ENCODE results near the gene NBPF12.
"Not testable (repeated sequence)": the region's sequence is repeated elsewhere in the genome, so short reads cannot be mapped to it uniquely, and the experiment has no call there.

NBPF12 gene

DNA sequence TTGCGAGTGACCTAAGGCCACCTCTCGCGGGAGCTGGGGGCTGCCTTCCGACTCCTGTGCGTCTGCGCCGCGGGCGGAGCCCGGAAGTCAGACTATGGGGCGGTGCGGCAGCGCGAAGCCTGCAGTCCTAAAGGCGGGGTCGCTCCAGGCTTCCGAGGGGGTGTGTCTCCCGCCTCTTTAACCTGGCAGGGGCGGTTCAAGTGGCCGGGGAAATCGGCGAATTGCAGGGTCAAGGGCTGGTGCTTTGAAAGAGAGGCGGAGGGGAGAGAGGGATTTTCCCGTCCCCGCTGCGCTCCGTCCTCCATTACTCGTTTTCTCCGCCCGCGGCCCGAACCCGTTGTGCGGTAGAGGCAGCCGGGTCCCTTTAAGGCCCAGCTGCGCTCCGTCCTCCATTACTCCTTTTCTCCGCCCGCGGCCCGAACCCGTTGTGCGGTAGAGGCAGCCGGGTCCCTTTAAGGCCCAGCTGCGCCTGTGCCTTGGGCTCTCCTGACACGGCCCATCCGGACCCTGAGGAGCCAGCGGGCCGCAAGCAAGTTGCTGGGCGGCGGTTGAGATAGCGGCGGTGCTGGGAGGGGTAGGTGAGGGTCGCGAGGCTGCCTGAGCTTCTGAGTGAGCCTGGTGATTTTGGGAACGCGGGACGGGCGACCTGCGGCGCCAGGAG lies at the start of gene NBPF12:
Gene NBPF12, plus strand, starts transcription at position 83 of the 661 bp plus-strand sequence. CDS start 21,820 bp downstream, outside the sequence.
- DNase-seq: not testable (repeated sequence)

GRCh38 chr1:146891355-146891754 lies 46.8 kb upstream of the NBPF12 start:
- DNase-seq: not testable (repeated sequence)

- not testable (repeated sequence) for DNase-seq
These were observed 45.8 kb upstream of the NBPF12 start for GRCh38 chr1:146892331-146892730.

GRCh38 chr1:146907565-146908261 lies 30.4 kb upstream of the NBPF12 start:
- DNase-seq: not testable (repeated sequence)

DNA sequence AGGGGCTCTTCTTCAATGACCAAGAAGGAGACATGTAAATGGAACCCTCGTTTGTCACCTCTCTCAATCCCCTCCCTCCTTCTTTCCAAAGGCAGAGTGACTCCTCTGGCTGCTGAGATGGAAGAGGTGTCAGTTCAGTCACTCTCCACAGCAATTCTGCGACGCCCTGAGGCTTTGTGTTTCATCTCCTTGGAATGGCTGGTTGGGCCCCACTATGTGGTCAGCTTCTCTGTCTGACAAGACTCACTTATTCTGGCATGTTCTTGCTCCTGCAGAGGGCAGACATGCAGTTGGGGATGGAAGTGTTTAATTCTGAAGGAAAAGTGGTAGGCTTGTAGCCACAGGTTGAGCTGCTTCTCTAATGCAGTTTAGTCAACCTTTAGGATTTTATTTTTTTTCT lies 25.1 kb upstream of the NBPF12 start:
- DNase-seq: not testable (repeated sequence)

DNA sequence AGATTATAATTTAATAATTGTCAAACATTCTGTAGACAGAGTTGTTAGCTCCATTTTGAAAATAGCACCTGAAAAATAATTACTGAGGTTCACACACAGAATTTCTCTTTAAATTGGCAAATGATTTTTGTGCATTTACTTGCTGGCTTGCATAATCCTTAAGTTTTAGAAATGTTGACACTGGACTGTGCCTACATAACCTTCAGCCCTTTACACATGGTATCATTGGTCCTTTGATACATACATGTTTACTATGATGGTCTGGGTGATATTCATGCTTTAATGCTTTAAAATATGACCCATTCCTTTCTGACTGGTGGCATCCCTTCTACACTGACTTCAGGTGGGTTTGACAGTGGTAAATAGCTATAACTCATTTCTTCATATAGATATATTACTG lies 17.3 kb upstream of the NBPF12 start:
- DNase-seq: not testable (repeated sequence)

- not testable (repeated sequence) for DNase-seq
These were observed 15.5 kb upstream of the NBPF12 start for GRCh38 chr1:146922614-146923013.

DNA sequence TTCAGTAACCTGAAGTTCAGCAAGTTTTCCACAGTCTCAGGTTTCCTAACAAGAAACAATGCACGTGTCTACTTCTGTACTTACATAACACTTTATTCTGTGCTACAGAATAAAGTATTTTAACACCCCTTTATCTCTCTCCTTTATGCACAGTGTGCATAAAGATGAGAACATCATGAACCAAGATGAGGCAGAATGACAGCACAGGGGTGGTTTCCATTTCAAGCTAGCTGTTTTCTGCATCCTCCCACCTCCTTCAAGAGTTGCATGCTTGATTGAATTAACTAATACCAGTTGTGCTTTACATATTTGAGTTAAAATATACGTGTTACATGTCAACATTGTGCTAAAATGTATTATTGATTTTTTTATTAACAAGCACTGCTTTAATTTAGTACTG lies 14.0 kb upstream of the NBPF12 start:
- not testable (repeated sequence) for DNase-seq

DNA sequence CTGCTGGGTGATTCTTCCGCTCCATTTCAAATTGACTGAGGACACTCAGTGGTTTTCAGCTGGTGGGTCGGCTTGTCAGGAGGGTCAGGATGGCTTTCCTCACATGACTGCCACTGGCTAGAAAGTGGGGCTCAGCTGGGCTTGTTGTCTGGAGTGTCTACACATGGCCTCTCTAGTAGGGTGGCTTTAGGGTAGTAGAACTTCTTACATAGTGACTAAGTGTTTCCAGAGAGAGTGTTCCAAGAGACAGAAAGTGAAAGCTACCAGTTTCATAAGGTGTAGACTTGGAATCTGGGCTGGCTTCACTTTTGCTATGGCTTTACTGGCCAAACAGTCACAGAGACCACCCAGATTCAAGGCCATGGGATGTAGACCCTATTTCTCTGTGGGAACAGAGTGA lies 11.7 kb upstream of the NBPF12 start:
- DNase-seq: not testable (repeated sequence)

GRCh38 chr1:146930225-146930624 lies 7.9 kb upstream of the NBPF12 start:
- DNase-seq: not testable (repeated sequence)

DNA sequence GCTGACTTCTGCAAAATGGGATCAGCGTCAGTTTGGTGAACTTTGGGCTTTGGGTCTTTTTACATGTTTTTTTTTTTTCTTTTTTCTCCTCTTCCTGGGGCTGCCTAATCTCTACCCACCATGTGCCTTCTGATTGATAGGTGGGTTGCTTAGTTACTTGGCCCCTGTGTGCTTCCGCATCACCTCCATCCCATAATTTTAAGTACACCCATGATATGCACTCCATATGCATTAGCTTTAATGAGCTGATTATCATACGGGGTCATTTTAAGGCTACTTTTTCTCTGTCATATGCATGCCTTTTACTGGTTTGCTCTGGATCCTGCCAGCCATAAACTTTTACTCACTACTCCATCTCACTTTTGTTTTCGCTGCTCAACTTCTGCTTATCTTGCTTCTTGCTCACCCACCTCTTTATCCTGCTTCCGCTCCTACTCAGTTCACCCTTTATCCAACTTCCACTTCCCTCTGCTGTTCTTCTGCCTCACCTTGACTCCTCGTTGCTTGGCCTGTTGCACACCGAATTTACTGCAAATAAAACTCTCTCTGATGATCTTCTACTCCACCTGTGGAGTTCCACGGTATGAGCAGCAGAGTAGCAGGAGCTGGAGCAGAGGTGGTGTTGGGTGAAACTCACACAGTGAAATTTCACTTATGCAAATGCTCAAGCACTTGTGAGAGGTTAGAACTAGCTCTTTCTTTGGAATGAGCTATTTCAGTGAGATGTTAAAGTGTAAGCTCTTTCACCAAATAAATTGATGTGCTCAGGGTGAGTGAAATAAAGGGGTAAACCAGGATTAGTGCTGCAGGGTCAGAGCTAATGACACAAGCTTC lies 3.5 kb upstream of the NBPF12 start:
- not testable (repeated sequence) for DNase-seq

DNA sequence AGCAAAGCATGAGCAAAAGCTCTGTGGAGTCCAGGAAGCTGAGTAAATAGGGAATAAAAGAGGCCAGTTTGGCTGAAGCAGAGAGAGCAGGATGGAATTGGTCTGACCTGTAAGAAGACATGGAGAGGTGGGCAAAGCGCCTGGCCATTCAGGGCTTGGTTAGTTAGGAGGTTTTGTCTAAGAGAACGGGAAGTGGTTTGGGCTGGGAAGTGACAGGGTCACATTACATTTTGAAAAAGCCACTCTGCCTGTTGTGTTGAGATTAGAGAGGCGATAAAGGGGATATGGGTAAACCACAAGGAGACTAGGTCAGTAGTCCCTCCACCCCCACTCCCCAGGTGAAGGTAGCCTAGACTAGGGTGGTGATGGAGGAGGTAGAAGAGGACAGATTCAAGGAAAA lies 662 bp upstream of the NBPF12 start:
- DNase-seq: not testable (repeated sequence)

DNA sequence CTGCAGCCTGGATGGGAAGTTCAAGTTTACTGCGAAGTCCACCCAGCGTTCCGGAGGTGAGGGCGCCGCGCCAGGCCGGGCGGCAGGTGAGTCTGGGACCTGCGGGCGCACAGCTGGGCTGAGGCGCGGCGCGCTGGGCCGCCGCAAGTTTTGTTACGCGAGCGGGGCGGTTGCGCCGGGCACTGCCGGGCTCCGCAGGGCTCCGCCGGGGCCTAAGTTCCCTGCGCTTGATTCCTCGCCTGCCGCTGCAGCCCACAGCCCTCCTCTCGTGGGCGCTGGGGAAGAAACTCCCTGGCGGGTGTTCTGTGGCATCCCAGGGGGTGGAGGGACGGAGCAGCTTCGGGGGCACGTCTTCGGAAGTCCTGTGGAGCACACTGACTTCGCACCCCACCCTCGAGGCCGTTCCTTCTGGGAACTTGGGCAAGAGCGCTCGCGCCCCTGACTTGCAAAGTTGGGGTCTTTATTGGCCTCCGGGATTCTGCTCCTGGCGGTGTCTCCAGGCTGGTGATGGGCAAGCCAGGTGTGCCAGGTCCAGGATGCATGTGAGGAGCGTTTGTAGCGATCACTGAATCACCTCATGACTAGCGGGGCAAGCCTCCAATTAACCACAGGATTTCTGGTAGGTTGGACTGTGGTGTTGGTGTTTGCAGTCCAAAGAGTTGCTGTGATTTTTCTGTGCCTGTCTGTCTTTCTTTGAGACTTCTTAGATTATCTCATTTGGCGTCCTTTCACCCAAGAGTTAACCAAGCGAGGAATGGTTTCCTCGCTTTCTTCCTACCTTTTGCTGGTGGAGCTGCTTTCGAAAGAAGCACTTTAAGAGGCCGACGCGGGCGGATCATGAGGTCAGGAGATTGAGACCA lies 1.0 kb downstream of the NBPF12 start:
- not testable (repeated sequence) for DNase-seq

- not testable (repeated sequence) for DNase-seq
These were observed 2.2 kb downstream of the NBPF12 start for GRCh38 chr1:146940293-146940692.

GRCh38 chr1:146943342-146943886 lies 5.3 kb downstream of the NBPF12 start:
- DNase-seq: not testable (repeated sequence)

- not testable (repeated sequence) for DNase-seq
These were observed 10.0 kb downstream of the NBPF12 start for GRCh38 chr1:146948127-146948526.

GRCh38 chr1:146964340-146964739 lies 26.2 kb downstream of the NBPF12 start:
- DNase-seq: not testable (repeated sequence)

DNA sequence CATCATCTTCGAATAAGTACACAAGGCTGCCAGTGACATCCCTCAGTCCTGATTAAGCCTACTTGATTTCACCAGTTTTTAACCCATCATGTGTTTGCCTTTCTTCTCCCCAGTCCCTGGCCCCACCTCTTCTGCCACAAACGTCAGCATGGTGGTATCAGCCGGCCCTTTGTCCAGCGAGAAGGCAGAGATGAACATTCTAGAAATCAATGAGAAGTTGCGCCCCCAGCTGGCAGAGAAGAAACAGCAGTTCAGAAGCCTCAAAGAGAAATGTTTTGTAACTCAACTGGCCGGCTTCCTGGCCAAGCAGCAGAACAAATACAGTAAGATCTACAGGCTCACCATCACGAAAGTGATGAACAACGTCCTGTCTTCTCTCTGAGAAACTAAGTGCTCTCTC lies 28.2 kb downstream of the NBPF12 start:
- not testable (repeated sequence) for DNase-seq

- DNase-seq: not testable (repeated sequence)
These were observed 32.5 kb downstream of the NBPF12 start for GRCh38 chr1:146970656-146971055.

GRCh38 chr1:146972681-146973080 lies 34.6 kb downstream of the NBPF12 start:
- DNase-seq: not testable (repeated sequence)

- DNase-seq: not testable (repeated sequence)
These were observed 47.7 kb downstream of the NBPF12 start for GRCh38 chr1:146985855-146986254.

GRCh38 chr1:146986450-146986849 lies 48.3 kb downstream of the NBPF12 start:
- DNase-seq: not testable (repeated sequence)
